DND-41 (cell line): ENCODE data around the gene VAC14.

Source experiments
- ATAC-seq: fragments of 200-7000 bp; cut with Tn5 transposase; 3 replicates; pipeline ENCODE4 v1.9.1; 2021; ENCODE audit warnings: low read depth; ENCODE audit not compliant: insufficient read depth
- DNase-seq: peaks from one replicate; pipeline ENCODE4 v3.0.0-alpha.2; 2020
- H2AFZ ChIP-seq: 2 replicates; pipeline ENCODE4 v1.6.0; 2012; ENCODE audit warnings: low read depth, low read length
- H3K27ac ChIP-seq: 2 replicates; pipeline ENCODE4 v1.5.1; 2012; ENCODE audit warnings: low read length, inconsistent platforms
- H3K27me3 ChIP-seq: fragments of 200-600 bp; sonication (generic); 2 replicates; pipeline ENCODE4 v1.6.0; 2012; ENCODE audit warnings: low read length, mild to moderate bottlenecking, inconsistent platforms; ENCODE audit not compliant: insufficient read depth, poor library complexity
- H3K36me3 ChIP-seq: 2 replicates; pipeline ENCODE4 v1.5.1; 2012; ENCODE audit warnings: low read length, inconsistent platforms; ENCODE audit not compliant: insufficient read depth
- H3K4me1 ChIP-seq: 2 replicates; pipeline ENCODE4 v1.5.1; 2012; ENCODE audit warnings: mild to moderate bottlenecking, low read length; ENCODE audit not compliant: insufficient read depth
- H3K4me2 ChIP-seq: 2 replicates; pipeline ENCODE4 v1.6.0; 2012; ENCODE audit warnings: mild to moderate bottlenecking, moderate library complexity, low read length, inconsistent platforms; ENCODE audit not compliant: insufficient read depth
- H3K4me3 ChIP-seq, 2 experiments: fragments of 200-600 bp in 1 of 2; shearing (Covaris generic) in 1 of 2; 2 replicates each; pipeline ENCODE4 v1.5.1; 2012 to 2016; ENCODE audit warnings: inconsistent platforms in 2 of 2, low read length in 2 of 2, mild to moderate bottlenecking in 2 of 2, low read depth in 1 of 2, moderate library complexity in 1 of 2
- H3K79me2 ChIP-seq: 2 replicates; pipeline ENCODE4 v1.6.0; 2012; ENCODE audit warnings: low read length, inconsistent platforms; ENCODE audit not compliant: insufficient read depth
- H3K9ac ChIP-seq: 2 replicates; pipeline ENCODE4 v1.6.0; 2012; ENCODE audit warnings: low read depth, mild to moderate bottlenecking, inconsistent platforms, low read length, moderate library complexity
- H3K9me3 ChIP-seq: 2 replicates; pipeline ENCODE4 v1.5.1; 2012; ENCODE audit warnings: low read length, moderate library complexity, mild to moderate bottlenecking, inconsistent platforms; ENCODE audit not compliant: insufficient read depth, severe bottlenecking
- H4K20me1 ChIP-seq: 2 replicates; pipeline ENCODE4 v1.6.0; 2012; ENCODE audit warnings: low read length; ENCODE audit not compliant: insufficient read depth
- EZH2 ChIP-seq: IDR thresholded peaks from 3 replicates; pipeline ENCODE4 v1.6.1; 2012; ENCODE audit warnings: borderline replicate concordance, low read depth, mild to moderate bottlenecking, moderate library complexity, low read length, inconsistent platforms; ENCODE audit not compliant: severe bottlenecking
- TF ChIP-seq, protein P1 (sequence below): IDR thresholded peaks from 2 replicates; pipeline ENCODE4 v1.5.1; 2012; ENCODE audit warnings: borderline replicate concordance, low read length, moderate library complexity, mild to moderate bottlenecking; ENCODE audit not compliant: poor library complexity, severe bottlenecking; ENCODE audit errors: extremely low read depth

VAC14 gene

DNA sequence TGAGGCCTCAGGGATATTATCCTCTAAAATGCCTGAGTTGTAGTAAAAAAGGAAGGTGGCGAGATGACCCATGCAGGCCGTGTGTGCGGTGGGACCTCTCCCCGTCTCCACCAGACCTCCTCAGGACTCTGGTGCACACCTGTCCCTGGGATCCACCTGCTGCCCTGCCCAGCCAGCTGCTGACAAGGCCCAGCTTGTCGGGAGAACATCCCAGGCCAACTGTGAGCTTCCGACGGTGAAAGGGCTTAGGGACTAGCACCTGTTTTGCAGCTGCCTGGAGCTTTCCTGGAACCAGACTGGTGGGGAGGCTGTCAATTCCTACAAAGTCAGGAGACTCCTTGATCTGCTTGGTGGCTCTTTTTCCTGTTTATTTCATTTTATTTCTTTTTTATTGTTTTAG is 143.0 kb downstream of the VAC14 start:
- no peaks in the 10 kb centered on the region for H3K9me3 ChIP-seq
- H3K4me3 ChIP-seq = no peak overlapping the region
- no peak for DNase-seq
- H3K79me2 ChIP-seq = no peaks in the 10 kb centered on the region
- H3K4me1 ChIP-seq = peaks cover 6% of the 10 kb centered on the region
- H3K36me3 ChIP-seq = no peaks in the 10 kb centered on the region
- no peaks in the 10 kb centered on the region for H3K27me3 ChIP-seq
- H3K27ac ChIP-seq = no peak overlapping the region
- H3K4me2 ChIP-seq = no peak overlapping the region
- ATAC-seq = no peak
- TF ChIP-seq, protein P1, sequence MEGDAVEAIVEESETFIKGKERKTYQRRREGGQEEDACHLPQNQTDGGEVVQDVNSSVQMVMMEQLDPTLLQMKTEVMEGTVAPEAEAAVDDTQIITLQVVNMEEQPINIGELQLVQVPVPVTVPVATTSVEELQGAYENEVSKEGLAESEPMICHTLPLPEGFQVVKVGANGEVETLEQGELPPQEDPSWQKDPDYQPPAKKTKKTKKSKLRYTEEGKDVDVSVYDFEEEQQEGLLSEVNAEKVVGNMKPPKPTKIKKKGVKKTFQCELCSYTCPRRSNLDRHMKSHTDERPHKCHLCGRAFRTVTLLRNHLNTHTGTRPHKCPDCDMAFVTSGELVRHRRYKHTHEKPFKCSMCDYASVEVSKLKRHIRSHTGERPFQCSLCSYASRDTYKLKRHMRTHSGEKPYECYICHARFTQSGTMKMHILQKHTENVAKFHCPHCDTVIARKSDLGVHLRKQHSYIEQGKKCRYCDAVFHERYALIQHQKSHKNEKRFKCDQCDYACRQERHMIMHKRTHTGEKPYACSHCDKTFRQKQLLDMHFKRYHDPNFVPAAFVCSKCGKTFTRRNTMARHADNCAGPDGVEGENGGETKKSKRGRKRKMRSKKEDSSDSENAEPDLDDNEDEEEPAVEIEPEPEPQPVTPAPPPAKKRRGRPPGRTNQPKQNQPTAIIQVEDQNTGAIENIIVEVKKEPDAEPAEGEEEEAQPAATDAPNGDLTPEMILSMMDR = no peak
- no peaks in the 10 kb centered on the region for H4K20me1 ChIP-seq
- no peak overlapping the region for H3K9ac ChIP-seq
- H2AFZ ChIP-seq = no peak overlapping the region

DNA sequence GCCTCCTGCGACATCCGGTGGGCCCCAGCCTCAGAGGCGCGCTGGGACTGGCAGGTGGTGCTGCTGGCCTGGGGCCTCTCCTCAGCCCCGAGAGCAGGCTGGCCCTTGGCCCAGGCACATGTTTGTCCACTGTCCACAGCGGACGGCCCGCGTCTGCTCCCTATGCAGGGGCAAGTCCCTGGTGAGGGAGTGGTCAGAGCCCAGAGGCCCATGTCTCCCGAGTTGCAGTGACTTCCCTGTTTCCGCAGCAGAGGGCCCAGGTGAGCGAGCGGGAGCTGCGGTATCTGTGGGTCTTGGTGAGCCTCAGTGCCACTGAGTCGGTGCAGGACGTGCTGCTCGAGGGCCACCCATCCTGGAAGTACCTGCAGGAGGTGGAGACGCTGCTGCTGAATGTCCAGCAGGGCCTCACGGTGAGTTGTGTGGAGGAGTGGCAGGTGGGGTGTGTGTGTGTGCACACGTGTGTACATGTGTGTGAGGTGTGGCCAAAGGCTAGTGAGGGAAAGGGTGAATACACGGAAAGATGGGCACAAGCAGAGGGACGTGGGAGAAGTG is 144.2 kb downstream of the VAC14 start:
- no peaks in the 10 kb centered on the region for H3K9me3 ChIP-seq
- H3K27ac ChIP-seq = no peak overlapping the region
- DNase-seq (no peak), ATAC-seq (no peak)
- no peaks in the 10 kb centered on the region for H3K36me3 ChIP-seq
- no peak overlapping the region for H3K4me3 ChIP-seq
- H4K20me1 ChIP-seq = no peaks in the 10 kb centered on the region
- H3K9ac ChIP-seq = no peak overlapping the region
- H3K4me2 ChIP-seq = no peak overlapping the region
- TF ChIP-seq, protein P1 = no peak
- TF ChIP-seq EZH2 = no peak
- peaks cover 6% of the 10 kb centered on the region for H3K4me1 ChIP-seq
- H2AFZ ChIP-seq = no peak overlapping the region
- H3K27me3 ChIP-seq = no peaks in the 10 kb centered on the region
- H3K79me2 ChIP-seq = no peaks in the 10 kb centered on the region

DNA sequence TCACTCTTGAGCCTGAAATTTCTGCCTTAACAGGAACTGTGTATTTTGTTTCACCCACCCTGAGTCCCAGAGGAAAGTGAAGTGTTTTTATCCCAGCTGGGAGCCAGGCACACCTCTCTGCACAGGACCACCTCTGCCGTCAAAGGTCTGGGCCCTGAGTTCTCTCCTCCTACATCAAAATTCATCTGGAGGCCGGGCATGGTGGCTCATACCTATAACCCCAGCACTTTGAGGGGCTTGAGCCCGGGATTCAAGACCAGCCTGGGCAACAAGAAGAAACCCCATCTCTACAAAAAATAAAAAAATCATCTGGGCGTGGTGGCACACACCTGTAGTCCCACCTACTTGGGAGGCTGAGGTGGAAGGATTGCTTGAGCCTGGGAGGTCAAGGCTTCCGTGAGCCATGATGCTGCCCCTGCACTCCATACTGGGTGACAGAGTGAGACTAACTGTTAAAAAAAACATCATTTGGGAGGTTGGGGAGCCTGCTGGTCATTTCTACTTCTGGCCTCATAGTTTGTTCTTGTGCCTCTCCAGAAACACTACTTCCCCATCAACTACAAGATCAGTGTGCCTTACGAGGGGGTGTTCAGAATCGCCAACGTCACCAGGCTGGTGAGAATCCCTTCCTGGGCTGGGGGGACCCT is 144.8 kb downstream of the VAC14 start:
- Histone ChIP-seq H3K27me3 (no peaks in the 10 kb centered on the region), H3K4me1 (peaks cover 6% of the 10 kb centered on the region), H3K9me3 (no peaks in the 10 kb centered on the region), H3K36me3 (no peaks in the 10 kb centered on the region), H3K27ac (no peak overlapping the region), H2AFZ (no peak overlapping the region), H4K20me1 (no peaks in the 10 kb centered on the region), H3K4me2 (no peak overlapping the region), H3K4me3 (no peak overlapping the region), H3K9ac (no peak overlapping the region), H3K79me2 (no peaks in the 10 kb centered on the region)
- ATAC-seq (no peak), DNase-seq (no peak)
- TF ChIP-seq, protein P1 = no peak
- TF ChIP-seq EZH2 = no peak
